KMS-11 (cell line): ENCODE results near the gene PIGK.

Experiments
- H2AFZ ChIP-seq: fragments of 200-600 bp; sonication (generic); 2 replicates; pipeline ENCODE4 v1.6.1; 2016; ENCODE audit warnings: antibody characterized with exemption, mixed run types, low read depth
- H3K27ac ChIP-seq: fragments of 200-600 bp; sonication (generic); 2 replicates; pipeline ENCODE4 v1.6.1; 2016; ENCODE audit warnings: mild to moderate bottlenecking, mixed run types
- H3K27me3 ChIP-seq: fragments of 200-600 bp; sonication (generic); 2 replicates; pipeline ENCODE4 v1.6.1; 2017; ENCODE audit warnings: mild to moderate bottlenecking, low read depth, mixed run types, moderate library complexity; ENCODE audit not compliant: insufficient read depth
- H3K36me3 ChIP-seq: fragments of 200-600 bp; sonication (generic); 2 replicates; pipeline ENCODE4 v1.6.1; 2017; ENCODE audit warnings: mild to moderate bottlenecking, mixed run types; ENCODE audit not compliant: insufficient read depth
- H3K4me1 ChIP-seq: fragments of 200-600 bp; sonication (generic); 2 replicates; pipeline ENCODE4 v1.6.1; 2016; ENCODE audit warnings: mild to moderate bottlenecking, low read depth, mixed run types; ENCODE audit not compliant: poor library complexity, severe bottlenecking
- H3K4me2 ChIP-seq: fragments of 200-600 bp; sonication (generic); 2 replicates; pipeline ENCODE4 v1.7.0; 2016; ENCODE audit warnings: mild to moderate bottlenecking, mixed run types
- H3K4me3 ChIP-seq: fragments of 200-600 bp; sonication (generic); IDR thresholded peaks from 2 replicates; pipeline ENCODE4 v1.6.1; 2017; ENCODE audit warnings: low read depth, low read length, mixed read lengths; ENCODE audit not compliant: insufficient read depth
- H3K79me2 ChIP-seq: fragments of 200-600 bp; sonication (generic); 2 replicates; pipeline ENCODE4 v1.6.1; 2016; ENCODE audit warnings: low read depth, mixed run types; ENCODE audit not compliant: insufficient read depth
- H3K9ac ChIP-seq: fragments of 200-600 bp; sonication (generic); 2 replicates; pipeline ENCODE4 v1.6.1; 2016; ENCODE audit warnings: mild to moderate bottlenecking, mixed run types
- H4K20me1 ChIP-seq: fragments of 200-600 bp; sonication (generic); 2 replicates; pipeline ENCODE4 v1.6.1; 2016; ENCODE audit warnings: mild to moderate bottlenecking, mixed run types; ENCODE audit not compliant: insufficient read depth
- CTCF ChIP-seq: fragments of 200-600 bp; sonication (generic); conservative IDR thresholded peaks from 2 replicates; pipeline ENCODE4 v1.6.1; 2017; ENCODE audit warnings: low read depth, mild to moderate bottlenecking, antibody characterized with exemption, low read length, moderate library complexity, mixed read lengths

PIGK gene

GRCh38 chr1:77048615-77049005 lies 170.6 kb downstream of the PIGK start:
- Histone ChIP-seq H3K27me3 (no peaks in the 10 kb centered on the region), H3K4me1 (no peaks in the 10 kb centered on the region), H3K79me2 (no peaks in the 10 kb centered on the region), H2AFZ (no peak overlapping the region), H3K27ac (no peak overlapping the region), H4K20me1 (no peaks in the 10 kb centered on the region), H3K4me3 (no peak overlapping the region), H3K9ac (no peak overlapping the region), H3K36me3 (no peaks in the 10 kb centered on the region), H3K4me2 (no peak overlapping the region)
- TF ChIP-seq CTCF, result no peak

- Histone ChIP-seq H3K4me3 (no peak overlapping the region), H2AFZ (no peak overlapping the region), H3K79me2 (no peaks in the 10 kb centered on the region), H3K4me2 (no peak overlapping the region), H3K4me1 (no peaks in the 10 kb centered on the region), H3K27ac (no peak overlapping the region), H3K9ac (no peak overlapping the region), H3K27me3 (no peaks in the 10 kb centered on the region), H3K36me3 (no peaks in the 10 kb centered on the region), H4K20me1 (no peaks in the 10 kb centered on the region)
- no peak for TF ChIP-seq CTCF
Observed at GRCh38 chr1:77047978-77048614, 171.1 kb downstream of the PIGK start.

GRCh38 chr1:77047575-77047974 lies 171.7 kb downstream of the PIGK start:
- Histone ChIP-seq H3K27ac (no peak overlapping the region), H4K20me1 (no peaks in the 10 kb centered on the region), H3K36me3 (no peaks in the 10 kb centered on the region), H2AFZ (no peak overlapping the region), H3K9ac (no peak overlapping the region), H3K27me3 (no peaks in the 10 kb centered on the region), H3K79me2 (no peaks in the 10 kb centered on the region), H3K4me2 (no peak overlapping the region), H3K4me3 (no peak overlapping the region), H3K4me1 (no peaks in the 10 kb centered on the region)
- no peak for TF ChIP-seq CTCF

- no peak overlapping the region for H2AFZ ChIP-seq
- no peak for TF ChIP-seq CTCF
- no peaks in the 10 kb centered on the region for H3K27me3 ChIP-seq
- H3K9ac ChIP-seq, result no peak overlapping the region
- no peak overlapping the region for H3K4me3 ChIP-seq
- no peaks in the 10 kb centered on the region for H3K79me2 ChIP-seq
- H3K4me1 ChIP-seq, result no peaks in the 10 kb centered on the region
- no peak overlapping the region for H3K27ac ChIP-seq
- no peaks in the 10 kb centered on the region for H3K36me3 ChIP-seq
- no peak overlapping the region for H3K4me2 ChIP-seq
- no peaks in the 10 kb centered on the region for H4K20me1 ChIP-seq
Observed at GRCh38 chr1:77044133-77044849, 174.9 kb downstream of the PIGK start.
